CD4-positive, alpha-beta T cell (primary cell): Measurements from ENCODE around the gene KIAA1755. TPM values are rescaled to one million over a fixed set of nuclear protein-coding genes. Genes with fewer than 3 reads are reported as not detected.

Experiments used
- ATAC-seq: fragments of 200-7000 bp; cut with Tn5 transposase; one replicate; pipeline ENCODE4 v1.10.0; 2022; ENCODE audit warnings: mild to moderate bottlenecking; ENCODE audit not compliant: poor library complexity
- CTCF ChIA-PET: fragments of 350-600 bp; sonication (Branson Sonifier 250); formaldehyde crosslinking; loops from one replicate; lab custom pipeline; 2021; ENCODE audit warnings: antibody characterized with exemption, inconsistent platforms; lab: Charles Lee
- POLR2A ChIA-PET: fragments of 350-600 bp; sonication (Branson Sonifier 250); formaldehyde crosslinking; loops from one replicate; lab custom pipeline; 2021; ENCODE audit warnings: antibody characterized with exemption, inconsistent platforms; lab: Charles Lee
- DNase-seq, 14 experiments: peaks; one replicate each; pipeline ENCODE4 v3.0.0-alpha.2; 2013 to 2020; ENCODE audit warnings: mixed read lengths in 2 of 14
- H3K27ac ChIP-seq, 2 donors: one replicate each; pipeline versions ENCODE4 v1.5.1 to v1.7.0; 2013; ENCODE audit warnings: low read length in 2 of 2, low read depth in 1 of 2, mild to moderate bottlenecking in 1 of 2
- H3K27me3 ChIP-seq, 2 experiments: 1 replicate in 1 of 2; 2 replicates in 1 of 2; pipeline versions ENCODE4 v1.6.1 to v1.7.0; 2013; ENCODE audit warnings: low read length in 2 of 2, control low read depth in 1 of 2, mild to moderate bottlenecking in 1 of 2, moderate library complexity in 1 of 2; ENCODE audit not compliant: insufficient read depth in 2 of 2, control insufficient read depth in 1 of 2
- H3K36me3 ChIP-seq: one replicate; pipeline ENCODE4 v1.6.1; 2013; ENCODE audit warnings: low read length, control low read depth; ENCODE audit not compliant: insufficient read depth
- H3K4me1 ChIP-seq: one replicate; pipeline ENCODE4 v1.6.1; 2013; ENCODE audit warnings: low read length, control low read depth; ENCODE audit not compliant: insufficient read depth
- H3K4me3 ChIP-seq: one replicate; pipeline ENCODE4 v1.5.1; 2013; ENCODE audit warnings: mild to moderate bottlenecking, low read length, moderate library complexity
- H3K9me3 ChIP-seq, 2 experiments: 1 replicate in 1 of 2; 2 replicates in 1 of 2; pipeline versions ENCODE4 v1.6.1 to v1.7.0; 2013; ENCODE audit warnings: low read length in 2 of 2, mild to moderate bottlenecking in 2 of 2, control low read depth in 1 of 2, moderate library complexity in 1 of 2; ENCODE audit not compliant: control insufficient read depth in 1 of 2, insufficient read depth in 1 of 2
- H3K27ac Mint-ChIP-seq: one replicate; pipeline ENCODE4 v1.8.0; 2020; ENCODE audit warnings: mixed read lengths
- H3K27me3 Mint-ChIP-seq: one replicate; pipeline ENCODE4 v1.8.0; 2021; ENCODE audit warnings: mixed read lengths
- H3K36me3 Mint-ChIP-seq: one replicate; pipeline ENCODE4 v1.8.0; 2021; ENCODE audit warnings: low read depth, mixed read lengths
- H3K4me1 Mint-ChIP-seq: one replicate; pipeline ENCODE4 v1.8.0; 2021; ENCODE audit warnings: low read depth, mixed read lengths
- H3K4me3 Mint-ChIP-seq: one replicate; pipeline ENCODE4 v1.8.0; 2020; ENCODE audit warnings: mild to moderate bottlenecking, mixed read lengths
- H3K9me3 Mint-ChIP-seq: one replicate; pipeline ENCODE4 v1.8.0; 2020; ENCODE audit warnings: mixed read lengths
- intact Hi-C, 2 experiments: fragments of 100-400 bp; cut with DNase I in 1 of 2; cut with micrococcal nuclease in 1 of 2; formaldehyde crosslinking; loops; one replicate each; pipeline versions ENCODE4 v1.15.1 to v1.9.0; 2023 to 2025; cut with DNase I, micrococcal nuclease
- total RNA-seq, 174 experiments: library from RNA in 2 of 174; stranded (reverse) in 2 of 174; gene quantifications; one replicate each; pipeline ENCODE4 v1.2.3 and lab custom pipeline; 2021 to 2026
- TF ChIP-seq, protein P1 (sequence below): fragments of 200-600 bp; IDR thresholded peaks from one replicate; pipeline ENCODE4 v1.8.0; 2022; ENCODE audit warnings: antibody characterized with exemption, mild to moderate bottlenecking

Gene KIAA1755
- total RNA-seq, 2 experiments from 2014 or later: not detected

DNA sequence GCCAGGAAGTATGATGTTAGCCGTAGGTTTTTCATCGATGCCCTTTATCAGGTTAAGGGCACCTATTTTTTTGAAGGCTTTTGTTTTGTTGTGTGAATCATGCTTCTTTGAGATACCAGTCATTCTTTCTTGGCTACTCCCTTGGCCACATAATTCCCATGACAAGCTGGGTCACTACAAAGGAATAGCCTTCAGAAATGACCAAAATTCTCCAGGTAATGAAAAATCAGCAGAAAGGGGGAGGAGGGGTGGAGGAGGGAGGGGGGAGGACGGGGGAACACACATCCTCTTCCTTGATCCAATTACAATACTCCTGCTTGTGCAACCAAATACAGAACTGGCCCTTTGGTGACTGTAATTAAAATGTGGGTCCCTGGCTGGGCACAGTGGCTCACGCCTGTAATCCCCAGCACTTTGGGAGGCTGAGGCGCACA, 73.7 kb downstream of the KIAA1755 start:
- TF ChIP-seq, protein P1, sequence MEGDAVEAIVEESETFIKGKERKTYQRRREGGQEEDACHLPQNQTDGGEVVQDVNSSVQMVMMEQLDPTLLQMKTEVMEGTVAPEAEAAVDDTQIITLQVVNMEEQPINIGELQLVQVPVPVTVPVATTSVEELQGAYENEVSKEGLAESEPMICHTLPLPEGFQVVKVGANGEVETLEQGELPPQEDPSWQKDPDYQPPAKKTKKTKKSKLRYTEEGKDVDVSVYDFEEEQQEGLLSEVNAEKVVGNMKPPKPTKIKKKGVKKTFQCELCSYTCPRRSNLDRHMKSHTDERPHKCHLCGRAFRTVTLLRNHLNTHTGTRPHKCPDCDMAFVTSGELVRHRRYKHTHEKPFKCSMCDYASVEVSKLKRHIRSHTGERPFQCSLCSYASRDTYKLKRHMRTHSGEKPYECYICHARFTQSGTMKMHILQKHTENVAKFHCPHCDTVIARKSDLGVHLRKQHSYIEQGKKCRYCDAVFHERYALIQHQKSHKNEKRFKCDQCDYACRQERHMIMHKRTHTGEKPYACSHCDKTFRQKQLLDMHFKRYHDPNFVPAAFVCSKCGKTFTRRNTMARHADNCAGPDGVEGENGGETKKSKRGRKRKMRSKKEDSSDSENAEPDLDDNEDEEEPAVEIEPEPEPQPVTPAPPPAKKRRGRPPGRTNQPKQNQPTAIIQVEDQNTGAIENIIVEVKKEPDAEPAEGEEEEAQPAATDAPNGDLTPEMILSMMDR: no peak
- no peaks in the 10 kb centered on the region for H3K9me3 Mint-ChIP-seq
- no peaks in the 10 kb centered on the region for H3K36me3 Mint-ChIP-seq
- H3K9me3 ChIP-seq: no peaks in the 10 kb centered on the region
- peaks cover 20% of the 10 kb centered on the region for H3K27me3 Mint-ChIP-seq
- H3K4me3 Mint-ChIP-seq: no peak overlapping the region
- peaks cover 0 to 6% of the 10 kb centered on the region in 2 experiments for H3K27me3 ChIP-seq
- H3K27ac Mint-ChIP-seq: no peak overlapping the region
- H3K36me3 ChIP-seq: no peaks in the 10 kb centered on the region
- POLR2A ChIA-PET: no interaction called here
- intact Hi-C loops: no loop called here
- no peaks in the 10 kb centered on the region for H3K4me1 ChIP-seq
- DNase-seq (no peak), ATAC-seq (no peak)
- H3K4me1 Mint-ChIP-seq: no peaks in the 10 kb centered on the region
- no peak overlapping the region for H3K27ac ChIP-seq
- no peak overlapping the region for H3K4me3 ChIP-seq
- CTCF ChIA-PET: no interaction called here

DNA sequence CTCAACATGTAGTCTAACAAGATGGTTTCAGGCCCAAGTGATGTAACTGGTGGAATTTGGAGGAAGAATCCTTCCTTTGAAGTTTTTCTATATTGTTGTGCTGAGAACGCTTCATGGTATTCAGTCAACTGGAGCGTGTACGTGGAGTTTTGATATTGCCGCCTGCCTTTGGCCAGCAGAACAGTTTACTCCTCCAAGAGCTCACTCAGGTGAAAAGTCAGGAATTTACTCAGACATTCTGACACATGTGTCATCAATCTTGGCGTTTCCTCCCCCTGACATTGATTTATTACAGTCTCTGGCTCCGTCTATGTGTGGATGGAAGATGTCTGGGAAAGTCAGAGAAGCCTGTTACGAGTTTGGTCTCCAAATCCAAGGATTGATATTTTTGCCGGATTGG, 76.4 kb downstream of the KIAA1755 start:
- POLR2A ChIA-PET: no interaction called here

DNA sequence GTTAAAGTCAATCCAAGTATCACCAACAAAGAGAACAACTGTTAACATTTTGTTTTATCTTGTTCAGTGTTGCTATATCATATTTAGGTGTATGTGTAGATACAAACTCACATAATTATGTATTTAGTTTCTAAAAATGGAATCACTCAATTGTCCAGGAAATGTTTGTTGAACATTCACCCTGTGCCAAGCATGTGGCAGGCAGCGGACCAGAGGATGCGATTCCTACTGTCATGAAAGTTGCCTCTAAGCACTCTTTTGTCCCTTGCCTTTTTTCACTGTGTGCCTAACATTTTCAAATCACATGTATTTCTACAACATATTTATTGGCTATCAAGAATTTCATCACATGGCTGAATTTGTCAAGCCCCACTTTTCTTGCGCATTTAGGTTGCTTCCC, 78.6 kb downstream of the KIAA1755 start:
- no peaks in the 10 kb centered on the region for H3K36me3 Mint-ChIP-seq
- no peak overlapping the region for H3K27ac Mint-ChIP-seq
- Histone ChIP-seq H3K27me3 (peaks cover 1 to 5% of the 10 kb centered on the region in 2 experiments), H3K4me3 (no peak overlapping the region), H3K4me1 (no peaks in the 10 kb centered on the region), H3K27ac (no peak overlapping the region), H3K9me3 (no peaks in the 10 kb centered on the region), H3K36me3 (no peaks in the 10 kb centered on the region)
- H3K27me3 Mint-ChIP-seq: peaks cover 25% of the 10 kb centered on the region
- DNase-seq: no peak
- no peak overlapping the region for H3K4me3 Mint-ChIP-seq
- no peaks in the 10 kb centered on the region for H3K9me3 Mint-ChIP-seq
- intact Hi-C loops: no loop called here
- no peaks in the 10 kb centered on the region for H3K4me1 Mint-ChIP-seq
- TF ChIP-seq, protein P1: no peak
- no peak for ATAC-seq
- ChIA-PET POLR2A (no interaction called here), CTCF (no interaction called here)

More for the DNA sequence above, 76.4 kb downstream of the KIAA1755 start:
- H3K27me3 ChIP-seq: peaks cover 0 to 6% of the 10 kb centered on the region in 2 experiments
- no peak for ATAC-seq
- Mint-ChIP-seq H3K36me3 (no peaks in the 10 kb centered on the region), H3K27ac (no peak overlapping the region), H3K27me3 (peaks cover 17% of the 10 kb centered on the region), H3K9me3 (no peaks in the 10 kb centered on the region), H3K4me3 (no peak overlapping the region), H3K4me1 (no peaks in the 10 kb centered on the region)
- H3K27ac ChIP-seq: no peak overlapping the region
- CTCF ChIA-PET: no interaction called here
- no peaks in the 10 kb centered on the region for H3K9me3 ChIP-seq
- intact Hi-C loops: no loop called here
- no peaks in the 10 kb centered on the region for H3K36me3 ChIP-seq
- TF ChIP-seq, protein P1: no peak
- H3K4me3 ChIP-seq: no peak overlapping the region
- no peaks in the 10 kb centered on the region for H3K4me1 ChIP-seq
- DNase-seq: no peak
